ENCODE results near the gene GUCA1C. TPM values are rescaled to one million over a fixed set of nuclear protein-coding genes. Genes with fewer than 3 reads are reported as not detected.

Gene GUCA1C
- total RNA-seq, 2 donors from 2014 or later = not detected

GRCh38 chr3:108953210-108953609 is 469 bp downstream of the GUCA1C start:
- no peak overlapping the region for H3K4me3 ChIP-seq
- no peaks in the 10 kb centered on the region for H3K36me3 ChIP-seq
- no peak overlapping the region for H3K27ac ChIP-seq
- DNase-seq (ENCODE audit: low spot score) = no peak
- no peaks in the 10 kb centered on the region for H3K27me3 ChIP-seq (replicated peaks; ENCODE audit: insufficient read depth)
- no peaks in the 10 kb centered on the region for H3K4me1 ChIP-seq (ENCODE audit: control insufficient read depth in 1 of 2, low read depth in 2 of 2)
- TF ChIP-seq CTCF (IDR thresholded peaks at IDR 0.05) = no peak
- no peak for ATAC-seq (ENCODE audit: insufficient number of reproducible peaks, low FRiP score, low read depth)
- H3K9me3 ChIP-seq = no peaks in the 10 kb centered on the region

- H3K27me3 ChIP-seq (replicated peaks; ENCODE audit: insufficient read depth) = no peaks in the 10 kb centered on the region
- no peak for ATAC-seq (ENCODE audit: insufficient number of reproducible peaks, low FRiP score, low read depth)
- H3K4me3 ChIP-seq = no peak overlapping the region
- TF ChIP-seq CTCF (IDR thresholded peaks at IDR 0.05) = no peak
- no peaks in the 10 kb centered on the region for H3K36me3 ChIP-seq
- no peaks in the 10 kb centered on the region for H3K4me1 ChIP-seq (ENCODE audit: control insufficient read depth in 1 of 2, low read depth in 2 of 2)
- no peak overlapping the region for H3K27ac ChIP-seq
- H3K9me3 ChIP-seq = no peaks in the 10 kb centered on the region
- DNase-seq (ENCODE audit: low spot score) = no peak
Measured at GRCh38 chr3:108951820-108952501, 1.7 kb downstream of the GUCA1C start.

GRCh38 chr3:108947855-108948254 is 5.8 kb downstream of the GUCA1C start:
- H3K27me3 ChIP-seq (replicated peaks; ENCODE audit: insufficient read depth) = no peaks in the 10 kb centered on the region
- H3K9me3 ChIP-seq = no peaks in the 10 kb centered on the region
- no peaks in the 10 kb centered on the region for H3K36me3 ChIP-seq
- ATAC-seq (ENCODE audit: insufficient number of reproducible peaks, low FRiP score, low read depth) (no peak), DNase-seq (ENCODE audit: low spot score) (no peak)
- no peak overlapping the region for H3K27ac ChIP-seq
- no peaks in the 10 kb centered on the region for H3K4me1 ChIP-seq (ENCODE audit: control insufficient read depth in 1 of 2, low read depth in 2 of 2)
- no peak overlapping the region for H3K4me3 ChIP-seq
- TF ChIP-seq CTCF (IDR thresholded peaks at IDR 0.05) = no peak

GRCh38 chr3:108946292-108947285 is 7.1 kb downstream of the GUCA1C start:
- H3K36me3 ChIP-seq = no peaks in the 10 kb centered on the region
- H3K4me1 ChIP-seq (ENCODE audit: control insufficient read depth in 1 of 2, low read depth in 2 of 2) = no peaks in the 10 kb centered on the region
- no peak overlapping the region for H3K27ac ChIP-seq
- ATAC-seq (ENCODE audit: insufficient number of reproducible peaks, low FRiP score, low read depth) (no peak), DNase-seq (ENCODE audit: low spot score) (no peak)
- TF ChIP-seq CTCF (IDR thresholded peaks at IDR 0.05) = no peak
- no peaks in the 10 kb centered on the region for H3K27me3 ChIP-seq (replicated peaks; ENCODE audit: insufficient read depth)
- H3K9me3 ChIP-seq = no peaks in the 10 kb centered on the region
- no peak overlapping the region for H3K4me3 ChIP-seq

GRCh38 chr3:108940568-108941263 is 13.0 kb downstream of the GUCA1C start:
- H3K27me3 ChIP-seq (replicated peaks; ENCODE audit: insufficient read depth) = no peaks in the 10 kb centered on the region
- H3K4me1 ChIP-seq (ENCODE audit: control insufficient read depth in 1 of 2, low read depth in 2 of 2) = no peaks in the 10 kb centered on the region
- no peak for ATAC-seq (ENCODE audit: insufficient number of reproducible peaks, low FRiP score, low read depth)
- no peak for TF ChIP-seq CTCF (IDR thresholded peaks at IDR 0.05)
- H3K36me3 ChIP-seq = no peaks in the 10 kb centered on the region
- no peaks in the 10 kb centered on the region for H3K9me3 ChIP-seq
- DNase-seq (ENCODE audit: low spot score) = no peak
- no peak overlapping the region for H3K27ac ChIP-seq
- no peak overlapping the region for H3K4me3 ChIP-seq

All from thoracic aorta (tissue), 2 donors.